Measurements from ENCODE around the gene BCAS4.

Gene BCAS4

GRCh38 chr20:50858525-50858924 is 63.7 kb downstream of the BCAS4 start:
- H3K27me3 Mint-ChIP-seq (ENCODE audit: low read depth), result no peaks in the 10 kb centered on the region
- H3K27ac Mint-ChIP-seq, result no peak overlapping the region

DNA sequence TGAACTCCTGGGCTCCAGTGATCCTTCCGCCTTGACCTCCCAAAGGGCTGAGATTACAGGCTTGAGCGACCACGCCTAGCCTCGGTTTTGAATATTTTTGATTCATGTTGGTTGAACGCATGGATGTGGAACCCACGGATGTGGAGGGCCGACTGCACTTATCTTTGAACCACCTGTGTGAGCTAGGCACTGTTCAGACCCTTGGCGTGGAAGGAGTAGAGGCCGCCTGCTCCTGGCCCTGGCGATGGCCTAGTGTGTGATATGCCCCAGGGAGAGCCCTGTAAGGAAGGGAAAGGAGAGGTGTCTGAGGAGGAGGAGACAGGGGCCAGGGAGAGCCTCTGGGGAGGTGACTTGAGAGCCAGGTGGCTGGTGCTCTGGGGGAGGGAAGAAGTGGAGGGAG is 64.3 kb downstream of the BCAS4 start:
- H3K36me3 Mint-ChIP-seq (ENCODE audit: low read depth), result no peaks in the 10 kb centered on the region
- no peak overlapping the region for H3K4me3 Mint-ChIP-seq
- peaks cover 2% of the 10 kb centered on the region for H3K4me1 Mint-ChIP-seq (ENCODE audit: low read depth)
- H3K27ac Mint-ChIP-seq, result no peak overlapping the region
- no peaks in the 10 kb centered on the region for H3K9me3 Mint-ChIP-seq
- H3K27me3 Mint-ChIP-seq (ENCODE audit: low read depth), result no peaks in the 10 kb centered on the region

More at GRCh38 chr20:50858525-50858924, 63.7 kb downstream of the BCAS4 start:
- Mint-ChIP-seq H3K4me1 (ENCODE audit: low read depth) (peaks cover 2% of the 10 kb centered on the region), H3K4me3 (no peak overlapping the region), H3K36me3 (ENCODE audit: low read depth) (no peaks in the 10 kb centered on the region), H3K9me3 (no peaks in the 10 kb centered on the region)

- H3K27me3 Mint-ChIP-seq (ENCODE audit: low read depth), result no peaks in the 10 kb centered on the region
- H3K4me1 Mint-ChIP-seq (ENCODE audit: low read depth), result no peaks in the 10 kb centered on the region
- H3K27ac Mint-ChIP-seq, result no peak overlapping the region
- H3K9me3 Mint-ChIP-seq, result no peaks in the 10 kb centered on the region
- H3K36me3 Mint-ChIP-seq (ENCODE audit: low read depth), result no peaks in the 10 kb centered on the region
- H3K4me3 Mint-ChIP-seq, result no peak overlapping the region
Observed at GRCh38 chr20:50861012-50861411, 66.2 kb downstream of the BCAS4 start.

DNA sequence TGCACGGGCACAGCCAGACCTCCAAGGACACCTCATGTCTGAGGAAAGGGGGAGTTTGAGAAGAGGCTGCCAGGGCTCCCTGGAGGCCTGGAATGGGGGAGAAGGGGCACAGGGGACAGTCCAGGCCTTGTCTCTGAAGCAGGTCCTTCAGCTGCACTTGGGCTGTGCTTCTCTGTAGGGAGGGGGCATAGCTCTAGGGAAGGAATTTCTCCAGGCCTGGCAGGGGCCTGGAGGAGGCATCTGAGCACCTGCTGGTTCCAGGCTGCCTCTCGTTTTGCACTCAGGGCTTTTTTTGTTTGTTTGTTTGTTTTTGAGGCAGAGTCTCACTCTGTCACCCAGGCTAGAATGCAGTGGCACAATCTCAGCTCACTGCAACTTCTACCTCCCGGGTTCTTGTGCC is 67.7 kb downstream of the BCAS4 start:
- no peaks in the 10 kb centered on the region for H3K27me3 Mint-ChIP-seq (ENCODE audit: low read depth)
- H3K4me1 Mint-ChIP-seq (ENCODE audit: low read depth), result no peaks in the 10 kb centered on the region
- no peaks in the 10 kb centered on the region for H3K36me3 Mint-ChIP-seq (ENCODE audit: low read depth)
- H3K27ac Mint-ChIP-seq, result no peak overlapping the region
- no peak overlapping the region for H3K4me3 Mint-ChIP-seq
- H3K9me3 Mint-ChIP-seq, result no peaks in the 10 kb centered on the region

- no peaks in the 10 kb centered on the region for H3K4me1 Mint-ChIP-seq (ENCODE audit: low read depth)
Observed at GRCh38 chr20:50865114-50865513, 70.3 kb downstream of the BCAS4 start.

DNA sequence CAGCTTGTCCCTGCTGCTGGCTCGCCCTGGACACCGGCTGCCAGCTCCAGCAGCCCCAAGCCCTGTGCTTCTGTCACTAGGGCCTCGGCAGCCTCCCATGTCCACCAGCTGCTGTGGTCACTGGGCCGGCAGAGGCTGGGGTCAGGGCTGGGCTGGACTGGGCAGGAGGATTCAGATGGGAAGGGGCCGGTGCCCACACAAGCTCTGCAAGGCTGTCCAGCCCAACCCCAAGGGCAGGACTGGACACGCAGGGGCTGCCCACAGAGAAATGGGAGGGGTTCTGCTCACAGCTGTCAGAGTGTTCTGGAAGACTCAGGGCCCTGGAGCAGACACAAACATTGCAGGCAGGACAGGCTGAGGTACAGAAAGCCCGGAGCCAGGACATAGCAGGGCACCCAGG is 70.7 kb downstream of the BCAS4 start:
- H3K27me3 Mint-ChIP-seq (ENCODE audit: low read depth), result no peaks in the 10 kb centered on the region
- no peaks in the 10 kb centered on the region for H3K9me3 Mint-ChIP-seq
- H3K36me3 Mint-ChIP-seq (ENCODE audit: low read depth), result no peaks in the 10 kb centered on the region
- H3K4me1 Mint-ChIP-seq (ENCODE audit: low read depth), result no peaks in the 10 kb centered on the region
- H3K27ac Mint-ChIP-seq, result no peak overlapping the region
- no peak overlapping the region for H3K4me3 Mint-ChIP-seq

More at GRCh38 chr20:50865114-50865513, 70.3 kb downstream of the BCAS4 start:
- Mint-ChIP-seq H3K27me3 (ENCODE audit: low read depth) (no peaks in the 10 kb centered on the region), H3K36me3 (ENCODE audit: low read depth) (no peaks in the 10 kb centered on the region), H3K4me3 (no peak overlapping the region), H3K27ac (no peak overlapping the region), H3K9me3 (no peaks in the 10 kb centered on the region)

GRCh38 chr20:50866036-50866685 is 71.3 kb downstream of the BCAS4 start:
- H3K27me3 Mint-ChIP-seq (ENCODE audit: low read depth), result no peaks in the 10 kb centered on the region
- H3K4me3 Mint-ChIP-seq, result no peak overlapping the region
- no peak overlapping the region for H3K27ac Mint-ChIP-seq
- H3K4me1 Mint-ChIP-seq (ENCODE audit: low read depth), result no peaks in the 10 kb centered on the region
- H3K9me3 Mint-ChIP-seq, result no peaks in the 10 kb centered on the region
- H3K36me3 Mint-ChIP-seq (ENCODE audit: low read depth), result no peaks in the 10 kb centered on the region

DNA sequence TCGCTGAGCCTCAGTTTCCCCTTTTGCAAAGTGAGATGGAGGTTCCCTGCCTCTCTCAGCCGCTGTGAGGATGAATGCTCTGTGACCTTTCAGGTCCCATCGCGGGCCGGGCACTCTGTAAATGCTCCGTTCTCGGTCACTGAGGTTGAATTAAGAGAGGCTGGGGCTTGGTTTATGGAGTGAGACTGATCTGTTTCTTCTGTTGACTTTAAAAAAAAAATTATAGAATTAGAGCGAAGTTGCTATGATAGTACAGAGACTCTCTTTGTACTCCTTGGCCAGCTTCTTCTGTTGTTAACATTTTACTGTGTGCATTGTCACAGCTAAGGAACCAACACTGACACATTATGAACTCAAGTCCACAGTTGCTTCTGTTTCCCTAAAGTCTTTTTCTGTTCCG is 72.0 kb downstream of the BCAS4 start:
- Mint-ChIP-seq H3K4me3 (no peak overlapping the region), H3K9me3 (no peaks in the 10 kb centered on the region), H3K36me3 (ENCODE audit: low read depth) (no peaks in the 10 kb centered on the region), H3K4me1 (ENCODE audit: low read depth) (no peaks in the 10 kb centered on the region), H3K27me3 (ENCODE audit: low read depth) (no peaks in the 10 kb centered on the region), H3K27ac (no peak overlapping the region)

DNA sequence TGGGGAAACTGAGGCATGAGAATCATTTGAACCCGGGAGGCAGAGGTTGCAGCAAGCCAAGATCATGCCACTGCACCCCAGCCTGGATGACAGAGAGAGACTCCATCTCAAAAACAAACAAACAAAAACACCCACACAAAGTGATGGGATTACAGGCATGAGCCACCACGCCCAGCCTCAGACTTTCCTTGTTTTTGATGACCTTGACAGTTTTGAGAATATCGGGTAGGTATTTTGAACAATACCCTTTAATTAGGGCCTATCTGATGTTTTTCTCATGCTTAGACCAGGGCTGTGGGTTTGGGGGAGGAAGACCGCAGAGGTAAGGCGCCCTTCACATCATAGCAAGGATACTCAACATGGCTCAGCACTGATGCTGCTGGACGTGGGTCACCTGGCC is 72.9 kb downstream of the BCAS4 start:
- Mint-ChIP-seq H3K27me3 (ENCODE audit: low read depth) (no peaks in the 10 kb centered on the region), H3K4me1 (ENCODE audit: low read depth) (no peaks in the 10 kb centered on the region), H3K27ac (no peak overlapping the region), H3K4me3 (no peak overlapping the region), H3K36me3 (ENCODE audit: low read depth) (no peaks in the 10 kb centered on the region), H3K9me3 (no peaks in the 10 kb centered on the region)

DNA sequence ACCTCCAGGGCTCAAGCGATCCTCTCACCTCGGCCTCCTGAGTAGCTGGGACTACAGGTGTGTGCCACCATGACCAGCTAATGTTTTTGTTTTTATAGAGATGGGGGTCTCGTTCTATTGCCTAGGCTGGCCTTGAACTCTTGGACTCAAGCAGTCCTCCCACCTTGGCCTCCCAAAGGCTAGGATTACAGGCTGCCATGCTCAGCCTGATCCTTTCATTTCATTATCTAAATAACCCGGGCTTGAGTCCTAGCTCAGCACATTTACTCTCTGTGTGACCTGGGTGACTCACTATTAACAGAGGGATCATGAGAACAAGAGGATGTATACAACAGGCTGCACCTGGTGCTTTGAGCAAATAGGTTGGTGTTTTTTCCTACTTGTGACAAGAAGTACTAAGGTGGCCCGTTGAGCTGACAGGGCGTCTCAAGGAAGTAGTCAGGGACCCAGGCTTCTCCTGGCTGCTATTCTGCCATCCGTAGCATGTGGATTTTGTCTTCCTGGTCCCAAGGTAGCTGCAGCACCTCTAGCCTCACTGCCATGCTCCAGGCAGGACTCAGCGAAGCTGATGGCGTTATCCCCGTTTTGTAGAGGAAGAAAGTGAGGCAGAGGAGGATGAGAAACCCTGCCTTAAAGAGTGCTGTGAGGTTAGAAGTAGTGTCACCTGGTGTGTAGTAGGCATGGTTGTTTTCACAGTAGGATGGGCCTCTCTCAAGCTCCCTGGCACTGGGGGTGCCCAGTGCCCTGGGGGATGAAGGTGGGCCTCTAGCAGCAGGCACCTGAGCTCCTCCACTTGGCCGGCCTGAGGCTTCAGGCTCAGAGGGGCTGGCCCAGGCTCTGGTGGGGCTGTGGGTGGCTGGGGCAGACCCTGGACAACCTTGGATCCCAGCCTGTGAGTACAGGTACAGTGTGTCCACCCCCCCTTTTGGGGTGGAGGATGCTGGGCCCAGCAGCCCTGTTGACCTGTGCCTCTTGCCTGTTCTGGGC is 73.9 kb downstream of the BCAS4 start:
- no peak overlapping the region for H3K4me3 Mint-ChIP-seq
- no peaks in the 10 kb centered on the region for H3K4me1 Mint-ChIP-seq (ENCODE audit: low read depth)
- H3K36me3 Mint-ChIP-seq (ENCODE audit: low read depth), result no peaks in the 10 kb centered on the region
- H3K27ac Mint-ChIP-seq, result no peak overlapping the region
- H3K27me3 Mint-ChIP-seq (ENCODE audit: low read depth), result no peaks in the 10 kb centered on the region
- H3K9me3 Mint-ChIP-seq, result no peaks in the 10 kb centered on the region

GRCh38 chr20:50870561-50871161 is 75.8 kb downstream of the BCAS4 start:
- Mint-ChIP-seq H3K36me3 (ENCODE audit: low read depth) (no peaks in the 10 kb centered on the region), H3K4me3 (no peak overlapping the region), H3K9me3 (no peaks in the 10 kb centered on the region), H3K27ac (no peak overlapping the region), H3K27me3 (ENCODE audit: low read depth) (no peaks in the 10 kb centered on the region), H3K4me1 (ENCODE audit: low read depth) (no peaks in the 10 kb centered on the region)

DNA sequence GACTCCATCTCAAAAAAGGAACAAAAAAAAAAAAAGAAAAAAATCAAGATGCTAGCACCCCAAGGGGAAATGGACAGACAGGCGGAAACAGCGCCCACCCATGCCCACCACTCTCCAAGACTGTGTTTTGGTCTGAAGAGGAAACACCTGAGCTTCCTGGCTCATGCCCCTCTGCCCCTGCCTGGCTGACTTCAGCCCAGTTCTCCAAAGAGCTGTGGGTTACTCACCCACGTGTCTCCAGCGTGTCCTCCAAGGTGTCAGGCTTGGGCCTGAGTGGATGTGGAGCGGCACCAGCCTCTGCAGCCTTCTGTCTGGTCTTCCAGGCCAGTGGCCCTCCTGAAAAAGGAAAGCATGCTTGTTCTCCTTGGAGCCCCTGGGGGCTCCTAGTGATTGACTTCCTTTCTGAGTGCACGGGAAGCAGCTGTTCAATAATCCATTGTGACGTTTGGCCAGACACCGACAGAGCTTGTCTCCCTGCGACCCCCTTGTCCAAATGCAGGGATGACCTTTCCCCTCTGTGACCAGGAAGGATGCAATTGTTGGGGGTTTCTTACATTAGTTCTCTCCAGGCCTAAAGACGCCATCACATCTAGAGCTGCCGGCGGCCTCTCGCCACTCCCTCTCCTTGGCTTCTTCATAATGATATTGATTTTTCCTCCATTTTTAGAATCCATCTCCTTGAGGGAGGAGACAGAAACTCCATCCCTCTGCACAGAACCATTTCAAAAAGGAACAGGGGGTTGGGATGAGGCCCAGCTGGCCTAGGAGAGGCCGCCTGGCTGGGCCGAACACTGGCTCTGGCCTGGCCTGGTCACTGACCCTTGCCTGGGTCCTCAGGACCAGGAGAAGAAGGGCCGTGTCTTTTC is 77.9 kb downstream of the BCAS4 start:
- Mint-ChIP-seq H3K9me3 (no peaks in the 10 kb centered on the region), H3K4me1 (ENCODE audit: low read depth) (no peaks in the 10 kb centered on the region), H3K27me3 (ENCODE audit: low read depth) (no peaks in the 10 kb centered on the region), H3K36me3 (ENCODE audit: low read depth) (peaks cover 1% of the 10 kb centered on the region), H3K4me3 (no peak overlapping the region), H3K27ac (no peak overlapping the region)

DNA sequence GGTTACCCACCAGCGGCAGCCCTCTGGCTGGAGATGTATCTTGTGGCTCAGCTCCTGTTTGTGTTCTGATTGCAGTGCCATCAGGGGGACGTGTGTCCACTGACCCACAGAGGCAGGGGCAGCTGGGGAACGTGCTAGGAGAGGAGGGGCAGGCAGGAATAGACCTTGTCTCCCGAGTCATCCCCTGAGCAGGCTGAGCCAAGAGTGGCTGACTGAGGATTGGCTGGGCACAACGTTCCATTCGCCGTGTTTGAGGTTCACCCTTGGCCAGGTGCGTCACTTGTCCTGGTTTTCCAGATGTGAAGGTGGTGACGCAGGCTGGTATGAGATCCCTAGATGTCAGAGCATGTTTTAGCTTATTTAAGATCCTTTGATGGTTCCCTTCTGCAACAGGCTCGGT is 78.7 kb downstream of the BCAS4 start:
- H3K36me3 Mint-ChIP-seq (ENCODE audit: low read depth), result peaks cover 1% of the 10 kb centered on the region
- H3K4me1 Mint-ChIP-seq (ENCODE audit: low read depth), result no peaks in the 10 kb centered on the region
- no peaks in the 10 kb centered on the region for H3K9me3 Mint-ChIP-seq
- no peaks in the 10 kb centered on the region for H3K27me3 Mint-ChIP-seq (ENCODE audit: low read depth)
- no peak overlapping the region for H3K27ac Mint-ChIP-seq
- no peak overlapping the region for H3K4me3 Mint-ChIP-seq

DNA sequence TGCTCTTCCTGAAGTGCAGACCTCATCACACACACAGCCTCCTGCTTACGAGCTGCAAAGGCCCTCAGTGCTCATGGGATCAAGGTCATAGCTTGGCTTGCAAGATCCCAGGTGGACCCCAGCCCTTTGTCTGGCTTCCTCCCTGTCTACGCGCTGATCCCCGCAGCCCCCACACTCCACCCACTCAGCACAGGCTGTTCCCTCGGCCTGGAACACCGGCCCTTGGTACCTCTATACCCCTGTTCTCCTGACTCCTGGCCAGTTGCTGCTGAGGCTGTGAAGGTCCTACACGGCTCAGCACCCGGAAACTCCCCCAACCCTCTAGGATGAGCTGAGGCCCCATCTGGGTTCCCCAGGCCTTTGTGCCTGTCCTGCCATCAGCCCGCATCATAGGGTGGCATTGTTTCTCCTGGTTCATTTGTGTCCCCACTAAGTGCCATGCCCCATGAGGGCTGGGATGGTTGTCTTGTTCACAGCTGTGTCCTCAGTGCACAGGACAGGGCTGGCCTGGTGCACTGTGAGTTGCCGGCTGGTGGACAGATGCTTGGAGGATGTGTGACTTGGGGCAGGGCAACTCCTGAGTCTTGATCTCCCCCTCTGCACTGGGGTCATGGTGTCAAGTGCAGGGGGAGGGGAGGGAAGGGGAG is 79.4 kb downstream of the BCAS4 start:
- peaks cover 1% of the 10 kb centered on the region for H3K36me3 Mint-ChIP-seq (ENCODE audit: low read depth)
- H3K4me3 Mint-ChIP-seq, result no peak overlapping the region
- H3K9me3 Mint-ChIP-seq, result no peaks in the 10 kb centered on the region

More for the DNA sequence above, 79.4 kb downstream of the BCAS4 start:
- H3K27me3 Mint-ChIP-seq (ENCODE audit: low read depth), result no peaks in the 10 kb centered on the region
- no peaks in the 10 kb centered on the region for H3K4me1 Mint-ChIP-seq (ENCODE audit: low read depth)
- no peak overlapping the region for H3K27ac Mint-ChIP-seq
